Putamen (tissue), 1 donor: ENCODE results near the gene USB1.

Source experiments
- DNase-seq: peaks from one replicate; pipeline ENCODE4 v3.0.0-alpha.2; 2016; ENCODE audit warnings: low spot score

The USB1 gene

GRCh38 chr16:58019866-58020538, 18.8 kb downstream of the USB1 start:
- DNase-seq, result no peak

GRCh38 chr16:58020628-58021521, 19.7 kb downstream of the USB1 start:
- DNase-seq, result peak; percentile 50

- no peak for DNase-seq
Measured at GRCh38 chr16:58021661-58022551, 20.7 kb downstream of the USB1 start.

GRCh38 chr16:58022601-58023371, 21.6 kb downstream of the USB1 start:
- peak; percentile 36 for DNase-seq

- DNase-seq, result no peak
Measured at GRCh38 chr16:58024486-58025350, 23.5 kb downstream of the USB1 start.

- peak; percentile 48 for DNase-seq
Measured at GRCh38 chr16:58025351-58026138, 24.3 kb downstream of the USB1 start, which contains the start of gene MMP15. Gene MMP15 (plus strand): TSS chr16:58025754. CDS start chr16:58026351, 597 bp downstream.

- peak; percentile 37 for DNase-seq
Measured at GRCh38 chr16:58026139-58026704, 25.0 kb downstream of the USB1 start.

- no peak for DNase-seq
Measured at GRCh38 chr16:58026705-58027160, 25.5 kb downstream of the USB1 start.

GRCh38 chr16:58027161-58027915, 26.1 kb downstream of the USB1 start:
- no peak for DNase-seq

GRCh38 chr16:58027916-58028455, 26.8 kb downstream of the USB1 start:
- no peak for DNase-seq

- DNase-seq, result no peak
Measured at GRCh38 chr16:58028541-58029070, 27.4 kb downstream of the USB1 start.

- DNase-seq, result no peak
Measured at GRCh38 chr16:58029410-58029809, 28.2 kb downstream of the USB1 start.

GRCh38 chr16:58030136-58030840, 29.1 kb downstream of the USB1 start:
- DNase-seq, result no peak

- DNase-seq, result no peak
Measured at GRCh38 chr16:58031016-58031800, 30.0 kb downstream of the USB1 start.

GRCh38 chr16:58032710-58033293, 31.6 kb downstream of the USB1 start:
- peak; percentile 37 for DNase-seq

GRCh38 chr16:58034128-58034685, 33.0 kb downstream of the USB1 start:
- no peak for DNase-seq
